Stimulated activated naive CD4-positive, alpha-beta T cell treated with Interleukin-2 at 50 U/mL for 16 hours (primary cell): ENCODE measurements around the gene LHPP.
A peak's percentile ranks its signal among the peaks of the same experiment; 100 is the strongest.

Experiments used
- DNase-seq: peaks from one replicate; lab custom pipeline; 2025; lab: John Stamatoyannopoulos, UW

LHPP gene

GRCh38 chr10:124521429-124521871 is 59.8 kb downstream of the LHPP start:
- DNase-seq, result no peak

GRCh38 chr10:124522131-124522932 is 60.7 kb downstream of the LHPP start:
- no peak for DNase-seq

DNA sequence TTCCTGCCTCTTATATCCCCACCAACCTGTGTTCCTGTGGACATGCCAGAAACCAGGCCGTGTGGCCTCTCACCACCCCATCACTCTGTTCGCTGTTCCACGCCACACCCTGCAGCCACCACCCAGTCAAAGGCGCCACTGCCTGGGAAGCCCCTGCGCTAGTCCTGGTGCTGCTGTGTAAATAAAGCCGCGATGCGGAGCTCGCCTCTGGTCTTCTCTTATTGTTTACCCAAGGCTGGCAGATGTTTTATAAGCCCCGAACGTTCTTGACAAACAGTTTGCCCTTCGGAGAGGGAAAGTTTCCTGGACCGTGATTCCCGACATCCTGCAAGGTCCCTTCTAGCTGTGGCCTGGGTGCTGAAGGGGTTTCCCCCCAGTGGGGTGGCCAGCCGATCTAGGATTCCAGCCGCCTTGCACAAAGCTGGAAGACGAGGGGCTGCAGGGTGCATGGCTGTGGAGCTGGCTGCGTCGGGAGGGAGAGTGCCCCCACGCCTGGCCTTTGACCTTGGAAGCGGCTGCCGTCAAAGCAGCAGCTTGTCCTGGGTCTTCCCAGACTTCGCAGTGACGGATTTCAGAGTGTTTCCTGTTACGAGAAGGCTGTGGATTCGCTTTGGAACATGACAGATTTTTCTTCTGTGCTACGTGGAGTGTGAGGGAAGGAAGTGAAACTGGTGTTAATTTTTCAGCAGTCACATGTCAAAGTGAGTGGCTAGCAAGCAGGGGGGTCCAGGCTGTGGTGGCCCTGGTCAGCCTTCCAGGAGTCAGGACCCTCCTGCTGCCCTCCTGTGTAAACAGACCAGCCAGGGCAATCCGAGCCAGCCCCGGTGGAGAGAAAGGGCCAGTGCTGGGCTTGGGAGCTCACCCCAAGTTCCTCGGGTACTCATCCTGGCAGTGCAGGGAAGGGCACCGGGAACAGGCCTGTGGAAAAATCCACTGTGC is 61.6 kb downstream of the LHPP start:
- no peak for DNase-seq

- no peak for DNase-seq
These were observed 62.3 kb downstream of the LHPP start for GRCh38 chr10:124523901-124524300.

DNA sequence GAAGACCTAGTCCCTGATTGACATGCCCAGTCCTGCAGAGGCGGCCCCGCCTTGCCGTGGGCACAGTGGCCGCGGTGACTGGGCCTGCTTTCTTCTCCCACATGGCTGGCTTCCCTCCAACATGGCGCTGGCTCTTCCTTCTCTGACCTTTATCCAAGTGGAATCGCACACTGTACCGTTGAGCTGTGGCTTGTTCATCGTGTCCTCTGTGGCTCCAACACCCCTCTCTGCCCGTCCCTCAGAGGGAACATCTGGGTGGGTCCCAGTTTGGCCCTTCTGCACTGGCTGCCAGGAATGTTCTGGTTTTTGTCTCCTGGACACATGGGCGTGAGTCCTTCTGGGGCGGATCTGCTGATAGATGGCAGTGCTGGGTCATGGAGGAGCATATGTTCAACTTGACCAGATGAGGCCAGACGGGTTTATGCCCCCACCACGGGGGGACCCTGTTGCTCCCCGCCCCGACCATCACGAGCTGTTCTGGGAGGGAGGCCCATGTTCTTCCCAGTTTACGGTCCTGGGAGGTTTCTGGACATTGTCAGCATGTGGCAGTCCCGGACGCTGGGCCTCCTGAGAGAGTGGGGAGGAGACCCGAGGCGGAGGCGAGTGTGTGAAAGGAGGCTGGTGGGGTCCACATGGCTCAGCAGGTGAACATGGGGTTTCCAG is 63.5 kb downstream of the LHPP start:
- DNase-seq, result no peak

DNA sequence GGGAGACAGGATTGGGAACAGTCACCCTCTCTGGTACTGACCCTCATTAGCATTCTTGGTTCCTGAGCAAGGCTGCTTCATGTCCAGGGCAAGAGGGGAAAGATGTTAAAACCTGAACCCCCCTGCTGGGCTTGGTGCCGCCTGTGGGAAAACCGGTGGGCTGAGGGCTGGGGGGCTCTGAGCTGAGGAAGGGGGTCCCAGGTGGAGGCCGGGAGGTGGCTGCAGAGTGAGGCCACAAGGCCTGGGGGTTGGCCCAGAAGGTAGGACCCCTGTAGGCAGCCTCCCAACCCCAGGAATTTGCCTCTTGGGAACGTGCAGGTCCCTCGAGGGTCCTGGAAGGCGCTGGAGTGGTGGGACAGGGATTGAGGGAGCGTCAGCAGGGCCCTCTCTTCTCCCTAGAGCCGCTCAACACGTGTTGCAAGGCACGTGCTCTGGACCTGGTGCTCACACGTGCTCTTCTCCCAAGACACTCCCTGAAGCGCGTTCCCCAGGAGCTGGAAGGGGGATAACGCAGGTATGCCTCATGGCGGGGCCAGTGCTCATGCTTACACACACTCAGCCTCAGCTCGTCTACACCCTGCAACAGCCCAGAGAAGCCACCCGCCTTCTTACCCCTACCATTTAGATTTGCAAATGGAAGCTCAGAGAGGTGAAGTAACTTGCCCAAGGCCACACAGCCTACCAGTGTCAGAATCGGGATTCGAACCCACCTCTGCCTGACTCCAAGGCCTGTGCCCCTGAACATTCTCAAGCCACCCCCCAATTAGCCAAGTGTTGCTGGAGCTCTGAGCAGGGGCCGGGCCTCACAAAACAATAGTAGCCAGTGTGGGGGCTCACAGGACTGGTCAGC is 64.4 kb downstream of the LHPP start:
- no peak for DNase-seq

GRCh38 chr10:124526621-124527267 is 65.1 kb downstream of the LHPP start:
- no peak for DNase-seq

GRCh38 chr10:124527874-124528395 is 66.3 kb downstream of the LHPP start:
- no peak for DNase-seq

- DNase-seq, result no peak
These were observed 68.1 kb downstream of the LHPP start for GRCh38 chr10:124529661-124530214.

DNA sequence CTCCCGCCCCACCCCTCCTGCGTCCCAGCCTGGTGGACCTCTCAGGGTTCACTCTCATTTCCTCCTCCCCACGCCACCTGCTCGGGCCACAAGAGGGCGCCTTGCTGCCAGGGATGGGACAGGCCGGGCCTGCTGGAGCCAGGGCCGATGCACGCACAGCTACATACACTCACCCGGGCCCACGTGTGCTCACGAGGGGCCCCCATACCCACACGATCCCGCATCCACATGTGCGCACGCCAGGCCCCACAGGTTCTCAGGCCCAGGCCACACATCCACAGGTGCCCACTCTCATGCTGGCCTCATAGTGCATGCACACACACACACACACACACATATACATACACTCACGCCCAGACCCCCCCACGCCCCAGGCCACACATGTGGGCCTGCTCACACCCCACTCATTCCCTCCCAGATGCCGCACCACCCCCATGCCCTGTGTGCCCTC is 68.6 kb downstream of the LHPP start:
- peak; percentile 79 for DNase-seq

DNA sequence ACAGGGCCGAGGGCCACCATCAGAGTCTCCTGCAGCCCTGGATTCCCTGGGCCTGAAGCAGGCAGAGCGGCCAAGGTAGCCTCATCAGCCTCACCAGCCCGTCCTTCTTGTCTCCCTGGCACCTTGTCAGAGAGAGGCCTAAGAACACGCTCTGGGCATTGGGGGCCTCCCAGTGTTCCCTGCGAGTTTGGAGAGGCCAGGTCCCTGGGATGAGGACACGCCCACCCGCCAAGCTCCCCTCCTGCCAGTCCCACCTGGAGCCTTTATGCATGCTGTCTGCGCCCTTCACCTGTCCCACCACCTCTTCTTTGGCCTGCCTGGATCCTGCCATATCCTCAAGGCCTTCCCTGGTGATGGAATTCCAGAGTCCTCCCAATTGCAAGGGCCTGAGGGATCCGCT is 69.2 kb downstream of the LHPP start:
- DNase-seq, result no peak

DNA sequence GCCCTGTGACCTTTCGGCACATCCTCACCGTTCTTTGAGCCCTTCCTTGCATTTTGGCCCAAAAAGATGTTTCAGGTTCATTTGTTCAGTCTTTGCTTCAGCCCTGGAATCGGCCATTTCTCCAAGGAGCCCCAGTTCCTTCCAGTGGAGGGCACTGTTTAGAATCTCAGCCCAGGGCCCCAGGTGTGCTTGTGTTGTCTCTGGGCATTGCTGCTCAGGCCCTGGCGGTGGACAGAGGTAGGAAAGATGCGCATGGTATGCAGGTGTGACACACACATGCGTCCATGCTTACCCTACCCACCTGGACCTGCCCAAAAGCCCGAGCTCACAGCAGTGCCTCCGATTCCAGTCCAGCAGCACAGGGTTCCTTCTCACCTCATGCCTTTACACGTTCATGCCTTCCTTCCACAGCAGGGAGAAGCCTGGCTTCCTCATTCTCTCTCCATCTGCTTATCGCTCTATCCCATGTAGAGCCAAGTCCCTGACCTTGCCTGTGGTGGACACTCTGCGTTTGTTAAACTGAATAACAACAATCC is 70.6 kb downstream of the LHPP start:
- DNase-seq, result no peak

- DNase-seq, result no peak
These were observed 71.2 kb downstream of the LHPP start for GRCh38 chr10:124532788-124533187.

GRCh38 chr10:124533266-124533665 is 71.6 kb downstream of the LHPP start:
- DNase-seq, result no peak

GRCh38 chr10:124534231-124534798 is 72.7 kb downstream of the LHPP start:
- DNase-seq, result no peak

- no peak for DNase-seq
These were observed 73.4 kb downstream of the LHPP start for GRCh38 chr10:124534826-124535601.

DNA sequence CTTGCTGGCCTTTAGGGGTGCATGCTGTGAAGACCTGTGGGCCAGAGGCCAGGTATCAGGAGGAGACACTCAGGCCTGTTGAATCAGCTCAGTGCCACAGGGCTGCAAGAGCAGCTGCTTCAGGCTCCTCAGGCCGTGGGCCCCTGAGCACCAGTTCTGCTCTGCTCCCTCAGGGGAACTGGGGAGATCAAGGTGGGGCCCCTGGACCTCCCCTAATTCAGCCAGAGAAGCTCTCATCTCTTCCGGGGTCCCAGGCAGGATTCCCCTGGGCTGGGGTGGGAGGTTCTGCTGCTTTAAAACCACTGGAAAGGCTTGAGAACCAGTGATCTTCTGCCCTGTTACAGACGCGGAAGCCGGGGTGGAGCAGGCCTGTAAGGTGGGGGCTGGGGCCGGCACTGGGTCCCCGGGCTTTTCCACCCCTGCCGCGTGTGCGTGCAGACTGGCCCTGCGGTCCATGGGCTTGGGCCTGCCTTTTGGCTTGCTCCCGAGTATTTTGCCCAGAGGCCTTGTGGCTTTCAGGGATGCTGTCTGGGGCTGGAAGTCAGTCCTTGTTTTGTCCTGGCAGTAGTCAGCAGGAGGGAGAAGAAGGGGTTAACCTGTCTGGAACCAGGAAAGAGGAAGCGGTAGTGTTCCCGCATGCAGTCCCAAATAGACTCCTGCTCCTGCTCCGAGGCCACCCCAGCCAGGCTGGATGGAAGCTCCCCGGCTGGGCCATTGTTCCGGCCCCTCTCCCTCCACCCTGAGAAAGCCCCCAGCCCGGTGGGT is 74.3 kb downstream of the LHPP start:
- no peak for DNase-seq

GRCh38 chr10:124536496-124537050 is 75.0 kb downstream of the LHPP start:
- no peak for DNase-seq
